ENCODE results near the gene INSC.
A peak's percentile ranks its signal among the peaks of the same experiment; 100 is the strongest.
"Not testable (repeated sequence)": the region's sequence is repeated elsewhere in the genome, so short reads cannot be mapped to it uniquely, and the experiment has no call there.

Gene INSC, protein sequence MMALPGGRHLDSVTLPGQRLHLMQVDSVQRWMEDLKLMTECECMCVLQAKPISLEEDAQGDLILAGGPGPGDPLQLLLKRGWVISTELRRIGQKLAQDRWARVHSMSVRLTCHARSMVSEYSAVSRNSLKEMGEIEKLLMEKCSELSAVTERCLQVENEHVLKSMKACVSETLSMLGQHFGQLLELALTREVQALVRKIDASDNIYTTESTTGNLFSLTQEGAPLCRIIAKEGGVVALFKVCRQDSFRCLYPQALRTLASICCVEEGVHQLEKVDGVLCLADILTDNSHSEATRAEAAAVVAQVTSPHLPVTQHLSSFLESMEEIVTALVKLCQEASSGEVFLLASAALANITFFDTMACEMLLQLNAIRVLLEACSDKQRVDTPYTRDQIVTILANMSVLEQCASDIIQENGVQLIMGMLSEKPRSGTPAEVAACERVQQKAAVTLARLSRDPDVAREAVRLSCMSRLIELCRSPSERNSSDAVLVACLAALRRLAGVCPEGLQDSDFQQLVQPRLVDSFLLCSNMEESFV

GRCh38 chr11:15114501-15115475 is at the start of gene INSC:
TSS of gene INSC (plus strand) at chr11:15114923. CDS start at chr11:15149175, 34,252 bp downstream.
- TF ChIP-seq CTCF (IDR thresholded peaks at IDR 0.05; ENCODE audit: low read length, missing control alignments) = no peak
- H3K4me3 ChIP-seq (replicated peaks; ENCODE audit: low read depth, low read length) = peak within 1 kb of the TSS; percentile 34
- no peak for DNase-seq (ENCODE audit: low read depth)

DNA sequence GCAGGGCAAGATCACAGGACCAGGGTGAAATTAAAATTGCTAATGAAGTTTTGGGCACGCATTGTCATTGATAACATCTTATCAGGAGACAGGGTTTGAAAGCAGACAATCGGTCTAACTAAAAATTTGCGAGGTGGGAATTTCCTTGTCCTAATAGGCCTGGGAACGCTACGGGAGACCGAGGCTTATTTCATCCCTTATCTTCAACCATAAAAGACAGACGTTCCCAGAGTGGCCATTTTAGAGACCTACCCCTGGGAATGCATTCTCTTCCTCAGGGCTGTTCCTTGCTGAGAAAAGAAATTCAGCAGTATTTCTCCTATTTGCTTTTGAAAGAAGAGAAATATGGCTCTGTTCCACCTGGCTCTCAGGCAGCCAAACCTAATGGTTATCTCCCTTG is 45.0 kb upstream of the INSC start:
- DNase-seq (ENCODE audit: low read depth); H3K4me3 ChIP-seq (replicated peaks; ENCODE audit: low read depth, low read length): not testable (repeated sequence)

DNA sequence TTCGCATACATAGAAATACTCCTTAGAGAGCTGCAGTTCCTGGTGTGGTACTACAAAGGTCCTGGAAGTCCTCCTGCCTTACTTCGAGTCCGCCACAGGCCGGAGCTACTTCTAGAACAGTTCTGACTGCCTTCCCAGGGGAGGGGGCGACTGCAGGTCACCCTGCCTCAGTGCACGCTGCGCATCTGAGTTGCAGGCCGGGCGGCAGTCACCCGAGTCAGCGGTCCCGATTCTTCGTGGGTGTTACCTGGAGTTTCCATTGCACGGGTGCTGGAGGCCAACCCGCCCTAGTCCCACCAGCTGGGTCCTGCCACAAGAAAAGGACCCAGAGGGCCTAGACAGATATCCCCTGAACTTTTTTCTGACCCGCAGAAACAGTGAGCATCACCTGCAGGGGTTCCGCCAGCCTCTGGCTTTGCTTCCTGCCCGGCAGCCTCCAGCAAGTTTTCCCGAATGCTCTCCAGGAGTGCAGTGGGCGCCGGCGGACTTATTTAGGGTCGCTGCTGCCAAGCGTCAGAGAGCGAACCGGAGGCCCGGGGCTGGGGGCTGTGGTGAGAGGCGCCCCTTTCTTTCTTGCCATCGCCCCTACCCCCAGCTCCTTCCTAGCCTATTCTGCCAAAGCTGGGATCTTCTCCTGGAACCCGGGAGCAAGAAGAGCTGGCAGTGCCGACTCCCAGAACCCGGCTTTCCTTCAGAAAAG is 43.0 kb upstream of the INSC start:
- H3K4me3 ChIP-seq (replicated peaks; ENCODE audit: low read depth, low read length) = no peak overlapping the region

GRCh38 chr11:15072551-15073143 is 42.1 kb upstream of the INSC start:
- no peak for DNase-seq (ENCODE audit: low read depth)
- no peak overlapping the region for H3K4me3 ChIP-seq (replicated peaks; ENCODE audit: low read depth, low read length)

More for the DNA sequence above, 43.0 kb upstream of the INSC start:
- DNase-seq (ENCODE audit: low read depth) = no peak
- no peak for TF ChIP-seq CTCF (IDR thresholded peaks at IDR 0.05; ENCODE audit: low read length, missing control alignments)

DNA sequence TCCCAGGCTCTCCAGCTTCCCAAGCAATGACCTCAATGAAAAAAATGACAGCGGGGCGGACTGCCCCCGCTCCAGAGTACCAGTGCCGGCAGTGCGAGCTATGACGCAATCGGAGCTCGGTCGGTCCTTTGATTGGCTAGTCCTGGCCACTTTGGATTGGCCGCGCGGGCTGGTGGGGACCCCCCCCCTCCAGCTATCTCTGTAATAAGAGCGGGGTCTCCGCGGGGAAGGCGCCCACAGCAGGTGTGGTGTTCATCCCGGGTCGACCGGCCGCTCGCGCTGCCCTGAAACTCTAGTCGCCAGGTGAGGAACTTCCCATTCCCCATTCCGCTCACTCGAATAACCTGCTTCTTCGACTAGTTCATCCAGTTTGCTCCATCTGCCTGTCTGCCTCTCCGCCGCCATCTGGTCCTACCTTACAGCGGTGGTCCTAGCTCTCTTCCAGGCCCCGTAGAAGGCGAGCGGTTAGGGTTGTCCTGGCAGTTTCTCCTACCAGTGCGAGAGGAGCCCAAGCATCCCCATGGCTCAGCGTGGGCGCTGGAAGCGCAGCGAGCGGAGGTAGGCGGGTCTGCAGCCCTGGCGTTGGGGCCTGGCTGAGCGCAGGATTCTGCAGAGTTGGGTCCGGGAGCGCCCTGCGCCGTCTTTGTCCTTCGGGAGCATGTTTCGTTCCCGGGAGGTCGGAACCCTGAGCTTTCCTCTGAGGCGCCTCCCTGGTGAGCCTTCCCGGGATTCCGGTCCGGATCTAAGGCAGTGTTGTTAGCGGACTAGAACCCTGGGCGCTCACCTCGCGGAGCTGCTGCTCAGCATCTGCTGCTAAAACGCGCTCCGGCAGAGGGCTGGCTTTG is 41.1 kb upstream of the INSC start, which contains the start of gene CALCB:
CALCB (plus strand) TSS at position 233 of the 845 bp plus-strand sequence. CDS start 1,126 bp downstream, outside the sequence.
- peak; percentile 17 for DNase-seq (ENCODE audit: low read depth)
- TF ChIP-seq CTCF (IDR thresholded peaks at IDR 0.05; ENCODE audit: low read length, missing control alignments) = no peak

More at GRCh38 chr11:15072551-15073143, 42.1 kb upstream of the INSC start:
- TF ChIP-seq CTCF (IDR thresholded peaks at IDR 0.05; ENCODE audit: low read length, missing control alignments) = no peak

More for the DNA sequence above, 41.1 kb upstream of the INSC start, which contains the start of gene CALCB:
- H3K4me3 ChIP-seq (replicated peaks; ENCODE audit: low read depth, low read length) = peak within 1 kb of the TSS; percentile 7
